DMS 273 treated with DMSO at 0.1 percent for 48 hours (cell line): Measurements from ENCODE around the gene P2RY4.
"Not testable (repeated sequence)": the region's sequence is repeated elsewhere in the genome, so short reads cannot be mapped to it uniquely, and the experiment has no call there.

Experiments used
- DNase-seq: peaks from one replicate; lab custom pipeline; 2025; lab: John Stamatoyannopoulos, UW

P2RY4 gene

GRCh38 chrX:70260104-70260503 lies at the start of gene P2RY4:
P2RY4 (minus strand) TSS chrX:70260204; CDS start chrX:70259624, 580 bp downstream.
- no peak for DNase-seq

GRCh38 chrX:70301716-70302115 lies 41.7 kb upstream of the P2RY4 start:
- DNase-seq = no peak

DNA sequence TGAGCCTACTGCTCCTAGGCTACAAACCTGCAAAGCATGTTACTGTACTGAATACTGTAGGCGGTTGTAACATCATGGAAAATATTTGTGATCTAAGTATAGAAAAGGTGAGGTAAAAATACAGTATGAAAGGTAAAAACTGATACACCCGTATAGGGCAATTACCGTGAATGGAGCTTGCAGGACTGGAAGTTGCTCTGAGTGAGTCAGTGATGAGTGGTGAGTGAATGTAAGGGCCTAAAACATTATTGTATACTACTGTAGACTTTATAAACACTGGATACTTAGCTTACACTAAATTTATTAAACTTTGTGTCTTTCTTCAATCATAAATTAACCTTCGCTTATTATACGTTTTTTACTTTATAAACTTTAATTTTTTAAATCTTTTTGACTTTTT lies 33.6 kb upstream of the P2RY4 start:
- no peak for DNase-seq

DNA sequence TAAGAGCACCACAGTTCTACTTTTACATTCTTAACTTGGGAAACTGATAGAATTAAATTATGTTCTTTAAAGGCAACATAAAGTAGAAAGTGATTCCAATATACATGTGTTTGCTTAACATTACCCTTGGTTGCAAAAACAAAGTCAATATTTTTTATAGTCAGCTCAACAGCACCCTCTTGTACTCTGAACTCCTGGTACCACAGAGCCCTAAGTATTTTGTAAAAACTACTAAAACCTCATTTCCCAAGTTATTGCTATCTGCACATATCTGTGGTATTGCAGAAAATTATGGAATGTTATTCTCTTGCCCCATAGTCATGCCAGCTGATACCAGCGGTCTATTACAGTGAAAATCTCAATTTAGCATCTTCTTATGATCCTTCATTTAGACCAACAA lies 32.8 kb upstream of the P2RY4 start:
- no peak for DNase-seq

DNA sequence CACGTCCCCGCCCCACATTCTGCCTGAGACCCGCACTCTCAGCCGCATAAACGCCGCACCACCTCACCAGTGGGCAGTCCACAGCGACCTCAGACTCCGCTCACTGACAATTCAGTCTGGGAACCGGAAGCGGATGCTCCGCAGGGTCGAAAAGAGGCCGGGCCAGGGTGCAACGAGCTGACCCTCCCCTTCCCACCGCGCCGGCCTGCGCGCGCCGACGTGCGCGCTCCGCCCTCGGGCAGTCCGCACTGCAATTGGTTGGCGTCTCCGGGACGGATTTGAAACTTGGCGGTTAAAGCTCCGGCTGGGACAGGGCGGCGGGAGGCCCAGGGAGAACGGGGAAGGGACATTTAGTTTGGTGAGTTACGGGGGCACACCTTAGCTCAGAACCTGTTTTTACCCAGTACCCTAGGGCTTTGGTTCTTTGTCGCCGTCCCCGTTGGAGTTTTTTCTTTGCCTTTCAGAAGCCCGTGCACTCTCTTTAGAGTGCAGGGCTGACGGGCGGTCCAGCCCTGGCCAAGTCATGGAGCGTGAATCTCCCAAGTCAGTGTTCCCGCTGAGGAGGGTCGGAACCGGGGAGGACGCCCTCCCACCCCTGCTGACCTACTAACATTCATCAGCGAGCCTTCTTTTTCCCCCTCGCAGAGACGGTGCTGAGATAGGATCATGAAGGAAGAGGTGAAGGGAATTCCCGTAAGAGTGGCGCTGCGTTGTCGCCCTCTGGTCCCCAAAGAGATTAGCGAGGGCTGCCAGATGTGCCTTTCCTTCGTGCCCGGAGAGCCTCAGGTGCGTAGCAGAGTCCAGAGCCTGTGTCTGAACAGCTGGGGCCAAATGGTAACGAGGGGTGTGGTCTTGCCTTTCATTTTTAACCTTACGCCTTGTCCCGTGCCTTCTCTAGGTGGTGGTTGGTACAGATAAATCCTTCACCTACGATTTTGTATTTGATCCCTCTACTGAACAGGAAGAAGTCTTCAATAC lies 30.1 kb upstream of the P2RY4 start, which contains the start of the genes KIF4A and PDZD11:
Gene KIF4A (plus strand): TSS at position 312 of the 978 bp plus-strand sequence. CDS start 355 bp downstream, at position 667.
Gene PDZD11 (minus strand): TSS at position 135 of the 978 bp plus-strand sequence. CDS start 586 bp downstream, outside the sequence.
- peak; percentile 66 for DNase-seq

- no peak for DNase-seq
Measured at GRCh38 chrX:70289168-70289792, 29.3 kb upstream of the P2RY4 start.

DNA sequence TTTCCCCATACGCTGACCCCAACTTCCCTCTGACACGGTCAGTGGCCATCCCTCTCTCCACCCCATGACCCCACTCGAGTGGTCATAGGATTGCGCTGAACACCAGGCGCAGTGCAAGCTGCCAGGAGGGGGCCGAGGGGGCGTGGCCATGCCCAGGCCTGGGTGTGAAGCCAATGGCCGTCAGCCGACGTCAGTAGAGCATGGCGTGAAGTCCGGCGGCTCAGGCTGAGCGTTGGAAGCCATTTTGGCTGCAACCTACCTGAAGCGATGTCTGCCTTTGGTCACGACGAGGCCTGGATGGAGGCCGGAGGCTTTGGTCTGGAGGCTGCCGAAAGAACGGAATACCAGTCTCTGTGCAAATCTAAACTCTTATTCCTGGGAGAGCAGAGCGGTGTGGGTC lies 21.9 kb upstream of the P2RY4 start, which contains the start of gene RAB41:
Gene RAB41 (plus strand): TSS at position 222 of the 400 bp plus-strand sequence. CDS start 46 bp downstream, at position 268.
- no peak for DNase-seq

GRCh38 chrX:70280573-70280972 lies 20.6 kb upstream of the P2RY4 start:
- DNase-seq = no peak

DNA sequence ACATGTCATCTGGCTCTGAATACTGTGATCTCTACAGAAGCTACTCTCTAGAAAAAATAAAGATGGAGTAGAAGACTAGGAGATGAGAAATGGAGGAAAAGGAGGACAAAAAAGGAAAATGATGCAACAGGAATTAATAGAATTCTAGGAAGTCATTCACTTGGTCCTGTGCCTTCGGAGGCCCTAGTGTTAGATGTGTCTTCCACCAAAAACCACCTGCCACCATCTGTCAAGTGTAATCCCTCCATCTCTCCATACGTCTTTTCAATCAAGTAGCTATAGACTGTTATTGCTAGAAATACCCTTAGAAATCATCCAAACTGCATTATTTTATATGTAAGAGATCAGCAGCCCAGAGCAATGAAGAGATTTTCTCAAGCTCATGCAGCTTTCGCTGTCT lies 19.1 kb upstream of the P2RY4 start:
- DNase-seq = no peak

DNA sequence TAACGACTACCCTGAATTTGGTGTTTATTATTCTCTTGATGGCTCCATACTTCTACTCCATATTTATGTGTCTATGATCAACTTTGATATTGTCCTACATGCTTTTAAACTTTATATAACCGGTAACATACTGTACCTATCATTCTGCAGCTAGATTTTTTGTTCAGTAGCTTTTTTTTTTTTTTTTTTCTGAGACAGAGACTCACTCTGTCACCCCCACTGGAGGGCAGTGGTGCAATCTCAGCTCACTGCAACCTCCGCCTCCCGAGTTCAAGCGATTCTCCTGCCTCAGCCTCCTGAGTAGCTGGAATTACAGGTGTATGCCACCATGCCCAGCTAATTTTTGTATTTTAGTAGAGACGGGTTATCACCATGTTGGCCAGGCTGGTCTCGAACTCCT lies 14.0 kb upstream of the P2RY4 start:
- DNase-seq = not testable (repeated sequence)

DNA sequence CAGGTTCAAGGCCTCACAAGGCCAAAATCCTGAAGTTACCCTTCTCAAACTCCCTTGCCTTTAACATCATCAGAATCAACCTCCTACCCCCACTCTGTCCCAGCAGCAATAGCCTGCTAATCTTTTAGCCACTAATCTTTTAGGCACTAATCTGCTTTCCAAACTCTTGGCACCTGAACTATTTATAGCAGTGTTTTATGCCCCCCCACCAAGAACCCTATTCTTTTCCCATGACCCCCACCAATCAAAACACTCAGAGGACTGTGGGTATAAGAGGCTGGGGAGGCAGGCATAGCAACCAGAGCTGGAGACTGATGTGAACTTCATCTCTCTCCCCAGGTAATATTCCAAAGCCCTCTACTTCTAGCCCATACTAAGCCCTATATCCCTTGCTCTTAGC lies 8.0 kb upstream of the P2RY4 start, which contains the start of gene ARR3:
Gene ARR3 (plus strand): TSS at position 301 of the 400 bp plus-strand sequence. CDS start 1,052 bp downstream, outside the sequence.
- DNase-seq = no peak

DNA sequence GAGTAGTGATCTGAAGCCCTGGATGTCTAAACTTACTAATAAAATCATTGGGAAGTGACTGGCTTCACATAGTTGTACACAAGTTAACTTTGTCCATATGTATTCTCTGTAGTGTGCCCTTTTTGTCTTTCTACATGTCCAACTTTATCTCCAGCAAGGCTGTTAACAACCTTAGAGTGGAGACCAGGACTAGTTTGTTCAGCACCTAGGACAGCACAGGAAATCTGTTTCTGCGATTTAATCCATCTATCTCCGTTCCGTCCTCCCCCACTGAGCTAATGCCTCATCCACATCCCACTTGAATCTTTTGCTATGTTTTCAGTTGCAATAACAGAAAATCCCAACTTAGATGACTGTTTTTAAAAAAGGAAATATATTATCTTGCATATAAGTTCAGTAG lies 4.8 kb upstream of the P2RY4 start:
- DNase-seq = no peak

DNA sequence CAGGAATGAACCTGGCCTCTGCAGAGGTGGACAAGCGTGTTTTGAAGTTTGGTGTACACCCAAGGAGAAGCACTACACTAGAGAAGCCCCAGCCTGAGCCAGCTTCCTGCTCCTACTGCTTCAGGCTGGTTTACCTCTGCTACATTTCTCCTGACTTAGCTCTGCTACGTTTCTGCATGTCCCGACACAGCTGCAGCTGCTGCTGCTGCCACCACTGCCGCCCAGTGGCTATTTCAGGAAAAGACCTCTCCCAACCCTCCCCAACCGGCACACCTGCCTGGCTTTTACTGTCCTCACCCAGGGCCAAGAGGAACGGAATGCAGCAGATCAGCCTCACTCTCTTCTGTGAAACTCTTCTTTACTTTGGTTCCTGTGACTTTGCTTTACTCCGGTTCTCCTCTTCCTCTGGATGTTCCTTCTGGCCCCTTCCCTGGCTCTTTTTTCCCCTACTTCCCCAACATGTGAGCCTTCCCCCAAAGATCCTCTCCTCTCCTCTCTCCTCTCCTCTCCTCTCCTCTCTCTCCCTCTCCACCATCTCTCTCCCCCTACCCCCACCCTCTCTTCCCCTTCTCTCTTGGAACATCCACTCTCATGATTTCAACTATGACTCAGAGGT lies 3.1 kb upstream of the P2RY4 start:
- DNase-seq = peak; percentile 2

- no peak for DNase-seq
Measured at GRCh38 chrX:70257423-70258288, 2.3 kb downstream of the P2RY4 start.

DNA sequence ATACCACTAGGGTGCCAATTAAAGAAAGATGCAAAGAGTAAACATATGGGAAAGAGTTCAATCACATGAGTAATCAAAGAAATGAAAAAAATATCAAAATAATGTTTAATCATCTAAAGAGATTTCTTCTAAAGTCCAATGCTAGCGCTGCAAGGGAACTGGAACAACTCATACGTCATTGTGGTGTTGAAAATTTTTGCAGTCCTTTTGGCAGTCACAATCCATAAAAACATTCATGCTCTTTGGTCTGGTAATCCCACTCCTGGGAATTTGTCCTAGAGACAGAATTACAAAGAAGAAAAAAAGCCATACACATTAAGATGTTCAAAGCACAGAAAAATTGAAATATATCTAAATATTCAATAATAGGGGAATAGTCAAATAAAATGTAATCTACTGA lies 4.6 kb downstream of the P2RY4 start:
- DNase-seq = no peak

DNA sequence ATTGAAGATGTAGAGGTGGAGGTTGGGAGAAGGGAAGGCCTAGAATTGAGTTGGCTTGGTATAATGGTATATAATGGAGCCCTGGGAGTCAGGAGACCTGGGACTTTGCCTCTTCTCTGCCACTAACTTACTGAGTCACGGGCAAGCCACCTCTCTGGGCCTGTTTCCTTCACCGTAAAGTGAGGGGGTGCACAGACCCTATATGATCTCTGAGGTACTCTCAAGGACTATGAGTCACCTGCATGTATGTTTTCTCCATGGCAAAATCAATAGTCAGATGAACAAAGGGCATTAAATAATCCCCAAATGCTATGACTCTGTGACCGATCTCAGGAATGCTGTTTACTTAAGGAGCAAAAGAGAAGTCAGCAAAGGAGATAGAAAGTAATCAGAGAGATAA lies 5.1 kb downstream of the P2RY4 start:
- DNase-seq = no peak

GRCh38 chrX:70254063-70254400 lies 6.0 kb downstream of the P2RY4 start:
- DNase-seq = no peak

DNA sequence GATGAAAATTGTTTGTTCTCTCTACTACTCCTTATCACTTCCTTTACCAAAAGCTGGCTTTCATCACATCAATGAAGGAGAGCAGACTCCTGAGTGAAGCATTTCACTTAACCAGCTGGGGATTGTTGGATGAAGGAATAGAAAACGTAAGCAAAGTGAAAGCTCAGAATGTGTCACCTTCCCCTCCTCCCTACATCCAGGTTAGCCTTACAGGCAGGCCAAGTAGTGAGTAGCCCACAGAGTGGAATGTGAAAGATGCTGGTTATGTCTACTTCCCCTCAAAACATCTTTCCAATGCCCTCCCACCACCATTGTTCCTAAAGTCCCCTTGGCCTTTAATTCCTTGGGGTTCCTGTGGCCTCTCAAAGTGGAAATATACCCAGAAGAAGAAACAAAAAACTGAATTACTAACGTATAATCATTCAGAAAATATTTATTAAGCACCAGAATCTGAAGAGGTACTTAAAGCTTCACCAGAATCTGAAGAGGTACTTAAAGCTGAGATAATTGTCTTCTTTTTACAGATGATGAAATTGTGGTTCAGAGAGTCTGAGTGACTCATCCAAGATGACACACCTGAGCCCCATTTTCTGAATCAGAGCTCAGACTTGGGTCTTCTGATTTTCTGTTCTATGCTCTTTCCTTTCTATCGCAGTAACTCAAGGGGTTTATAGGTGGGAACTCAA lies 6.5 kb downstream of the P2RY4 start:
- DNase-seq = no peak

DNA sequence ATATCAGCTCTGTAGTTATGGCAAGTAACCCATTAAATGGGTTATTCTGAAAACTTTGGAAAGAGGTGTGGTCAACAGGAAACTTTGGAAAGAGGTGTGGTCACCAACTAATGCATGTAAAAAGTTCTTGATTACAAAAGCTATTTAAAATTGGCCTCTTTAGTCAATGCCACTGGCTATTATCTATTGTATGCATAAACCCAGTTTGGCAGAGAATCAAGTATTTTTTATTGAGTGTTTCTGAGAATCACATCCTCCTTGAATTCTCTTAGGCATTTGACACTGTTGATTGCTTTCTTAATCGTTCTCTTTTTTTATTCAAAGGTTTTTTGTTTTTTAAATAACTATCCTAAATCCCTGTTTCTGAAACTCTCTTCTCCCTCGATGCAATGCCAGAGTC lies 7.5 kb downstream of the P2RY4 start:
- DNase-seq = no peak

GRCh38 chrX:70247252-70247651 lies 12.8 kb downstream of the P2RY4 start:
- no peak for DNase-seq

GRCh38 chrX:70244881-70245280 lies 15.1 kb downstream of the P2RY4 start:
- DNase-seq = no peak
